Upper lobe of right lung (tissue), 1 donor: ENCODE data around the gene SKP2. TPM values are rescaled to one million over a fixed set of nuclear protein-coding genes. Genes with fewer than 3 reads are reported as not detected.

ENCODE experiments used
- ATAC-seq: fragments of 200-7000 bp; cut with Tn5 transposase; one replicate; pipeline ENCODE4 v1.9.1; 2020; ENCODE audit warnings: mild to moderate bottlenecking, moderate library complexity
- DNase-seq: peaks from one replicate; pipeline ENCODE4 v3.0.0-alpha.2; 2020
- H3K27ac ChIP-seq: fragments of 200-600 bp; one replicate; pipeline ENCODE4 v1.8.0; 2022
- H3K27me3 ChIP-seq: fragments of 200-600 bp; one replicate; pipeline ENCODE4 v1.8.0; 2022; ENCODE audit warnings: mild to moderate bottlenecking
- H3K36me3 ChIP-seq: fragments of 200-600 bp; one replicate; pipeline ENCODE4 v1.8.0; 2022
- H3K4me1 ChIP-seq: fragments of 200-600 bp; one replicate; pipeline ENCODE4 v1.8.0; 2022
- H3K4me3 ChIP-seq: fragments of 200-600 bp; one replicate; pipeline ENCODE4 v1.8.0; 2022; ENCODE audit warnings: mild to moderate bottlenecking
- H3K9me3 ChIP-seq: fragments of 200-600 bp; one replicate; pipeline ENCODE4 v1.8.0; 2022
- CTCF ChIP-seq: fragments of 200-600 bp; IDR thresholded peaks from one replicate; pipeline ENCODE4 v1.8.0; 2022; ENCODE audit warnings: antibody characterized with exemption
- intact Hi-C: fragments of 100-400 bp; cut with DNase I; formaldehyde crosslinking; loops from one replicate; pipeline ENCODE4 v1.11.0; 2022
- total RNA-seq: library from RNA; stranded (reverse); fragmentation: NEBNext Ultra II Directional; extraction: Animal tissue kit (Norgen Biotek cat#: 25700); gene quantifications from one replicate; pipeline ENCODE4 v1.2.1, GENCODE V29; 2021
- donor health status: DM: no; HTN: yes; CAD: no; lungs with severe emphysema.

The SKP2 gene
- total RNA-seq, 1 donor from 2014 or later, result 12.1 TPM

DNA sequence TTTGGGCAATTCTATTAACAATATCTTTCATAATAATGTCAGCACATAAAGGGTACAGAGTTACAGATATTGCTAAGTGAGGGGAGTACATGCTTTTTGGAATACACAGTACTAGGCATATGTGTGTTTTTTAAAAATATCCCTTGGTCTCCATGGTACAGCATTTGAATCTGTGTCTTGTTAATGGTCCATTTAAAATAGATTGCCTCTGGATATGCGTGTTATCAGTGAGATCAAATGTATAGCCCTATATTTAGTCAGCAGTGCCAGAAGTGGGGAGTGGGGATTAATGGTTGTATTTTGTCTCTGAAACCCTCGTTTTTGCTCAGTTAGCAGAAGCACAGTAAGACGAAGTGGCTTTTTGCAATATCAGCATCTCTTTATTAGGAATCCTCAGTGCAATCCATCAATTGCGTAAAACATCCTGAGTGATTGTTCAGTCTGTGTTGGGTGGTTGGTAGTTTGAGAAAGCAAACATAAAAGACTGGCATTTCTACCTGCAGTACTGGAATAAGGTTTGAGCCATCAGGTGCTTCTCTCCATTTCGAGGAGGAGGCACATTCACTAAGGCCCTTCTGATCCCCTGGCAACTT, 19.0 kb downstream of the SKP2 start:
- no peaks in the 10 kb centered on the region for H3K27me3 ChIP-seq
- TF ChIP-seq CTCF, result no peak
- H3K4me3 ChIP-seq, result no peak overlapping the region
- ATAC-seq (no peak), DNase-seq (no peak)
- no peaks in the 10 kb centered on the region for H3K9me3 ChIP-seq
- H3K36me3 ChIP-seq, result peaks cover 93% of the 10 kb centered on the region
- no peak overlapping the region for H3K27ac ChIP-seq
- intact Hi-C loops, result no loop called here
- H3K4me1 ChIP-seq, result no peaks in the 10 kb centered on the region

DNA sequence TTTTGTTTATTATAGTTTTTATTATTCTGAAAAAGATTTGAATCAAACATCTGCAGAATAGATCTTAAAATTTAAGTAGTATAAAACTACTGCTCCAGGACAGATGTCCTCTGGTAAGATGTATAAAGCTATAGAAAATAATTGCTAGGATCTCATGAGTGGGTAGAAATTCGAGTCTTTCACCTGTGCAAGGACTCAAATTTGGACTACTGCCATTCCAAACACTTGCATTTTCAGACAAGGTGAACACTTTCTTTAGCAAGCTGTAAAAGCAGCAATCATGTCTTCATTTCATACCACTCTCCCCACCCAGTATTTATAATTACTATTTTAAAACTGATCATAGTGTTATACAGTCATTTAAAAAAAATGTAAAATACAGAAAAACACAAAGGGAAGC, 20.7 kb downstream of the SKP2 start:
- DNase-seq (no peak), ATAC-seq (no peak)
- Histone ChIP-seq H3K27ac (no peak overlapping the region), H3K4me1 (no peaks in the 10 kb centered on the region), H3K4me3 (no peak overlapping the region), H3K36me3 (peaks cover 79% of the 10 kb centered on the region), H3K27me3 (no peaks in the 10 kb centered on the region), H3K9me3 (no peaks in the 10 kb centered on the region)
- no peak for TF ChIP-seq CTCF
- intact Hi-C loops, result no loop called here

DNA sequence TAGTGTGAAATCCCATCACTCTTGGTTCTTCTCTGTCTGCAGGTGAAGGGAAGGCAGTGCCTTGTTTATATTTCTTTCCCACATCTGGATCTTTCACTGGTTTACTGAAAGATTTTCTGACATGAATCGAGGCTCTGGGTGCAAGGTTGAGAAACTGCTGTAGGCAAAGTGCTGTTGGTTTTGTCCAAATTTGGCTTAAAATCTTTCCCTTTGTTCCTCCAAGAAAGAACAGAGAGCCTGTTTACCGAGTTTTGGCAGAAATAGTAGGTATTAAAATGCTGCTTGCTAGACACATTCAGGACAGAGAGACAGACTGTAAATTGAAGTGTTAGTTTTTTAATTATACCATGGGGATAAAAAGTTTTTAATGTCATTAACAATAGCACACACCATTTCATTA, 21.5 kb downstream of the SKP2 start:
- intact Hi-C loops, result no loop called here

GRCh38 chr5:36174119-36174518, 22.2 kb downstream of the SKP2 start:
- intact Hi-C loops, result no loop called here
- H3K36me3 ChIP-seq, result peaks cover 79% of the 10 kb centered on the region
- no peak for TF ChIP-seq CTCF

More for the DNA sequence above, 21.5 kb downstream of the SKP2 start:
- peaks cover 79% of the 10 kb centered on the region for H3K36me3 ChIP-seq
- H3K27ac ChIP-seq, result no peak overlapping the region
- no peak for DNase-seq
- no peak for ATAC-seq
- no peaks in the 10 kb centered on the region for H3K4me1 ChIP-seq
- TF ChIP-seq CTCF, result no peak
- no peaks in the 10 kb centered on the region for H3K9me3 ChIP-seq
- no peaks in the 10 kb centered on the region for H3K27me3 ChIP-seq
- H3K4me3 ChIP-seq, result no peak overlapping the region

DNA sequence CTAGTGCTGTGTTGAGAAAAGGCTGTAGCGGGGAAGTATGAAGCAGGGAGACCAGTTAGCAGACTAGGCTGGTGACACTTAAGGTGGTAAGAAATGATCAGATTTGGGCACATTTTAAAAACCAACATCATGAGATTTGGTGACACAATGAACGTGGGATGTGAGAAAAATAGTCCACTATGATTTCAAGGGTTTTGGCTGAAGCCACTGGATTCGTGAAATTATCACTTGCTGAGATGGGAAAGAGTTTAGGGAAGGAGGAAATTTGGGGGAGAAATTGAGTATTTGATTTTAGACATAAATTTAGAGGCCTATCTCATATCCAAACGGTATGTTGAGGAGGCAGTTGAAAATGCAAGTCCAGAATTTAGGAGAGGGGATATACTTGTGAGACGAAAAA, 23.1 kb downstream of the SKP2 start:
- DNase-seq, result no peak

More at GRCh38 chr5:36174119-36174518, 22.2 kb downstream of the SKP2 start:
- Histone ChIP-seq H3K27me3 (no peaks in the 10 kb centered on the region), H3K9me3 (no peaks in the 10 kb centered on the region), H3K4me3 (no peak overlapping the region), H3K4me1 (no peaks in the 10 kb centered on the region), H3K27ac (no peak overlapping the region)
- ATAC-seq, result no peak
- no peak for DNase-seq

More for the DNA sequence above, 23.1 kb downstream of the SKP2 start:
- TF ChIP-seq CTCF, result no peak
- no peak for ATAC-seq
- peaks cover 79% of the 10 kb centered on the region for H3K36me3 ChIP-seq
- H3K9me3 ChIP-seq, result no peaks in the 10 kb centered on the region
- intact Hi-C loops, result no loop called here
- no peaks in the 10 kb centered on the region for H3K4me1 ChIP-seq
- H3K27ac ChIP-seq, result no peak overlapping the region
- H3K27me3 ChIP-seq, result no peaks in the 10 kb centered on the region
- H3K4me3 ChIP-seq, result no peak overlapping the region
